Hepatocyte (in vitro differentiated cells): ENCODE results near the gene PRR5. TPM values are rescaled to one million over a fixed set of nuclear protein-coding genes. Genes with fewer than 3 reads are reported as not detected.

Source experiments
- DNase-seq: peaks from one replicate; pipeline ENCODE4 v3.0.0-alpha.2; 2016; ENCODE audit warnings: low spot score
- H2AFZ ChIP-seq: fragments of 200-600 bp; sonication (generic); 2 replicates; pipeline ENCODE4 v1.6.0; 2016; ENCODE audit warnings: antibody characterized with exemption, mild to moderate bottlenecking
- H3K27ac ChIP-seq: fragments of 200-600 bp; sonication (generic); 2 replicates; pipeline ENCODE4 v1.5.1; 2016; ENCODE audit warnings: mild to moderate bottlenecking
- H3K27me3 ChIP-seq: fragments of 200-600 bp; sonication (generic); 2 replicates; pipeline ENCODE4 v1.6.1; 2016
- H3K36me3 ChIP-seq: fragments of 200-600 bp; sonication (generic); replicated peaks from 2 replicates; pipeline ENCODE4 v1.5.1; 2016; ENCODE audit warnings: low read depth; ENCODE audit not compliant: insufficient read depth
- H3K4me1 ChIP-seq: fragments of 200-600 bp; sonication (generic); 2 replicates; pipeline ENCODE4 v1.5.1; 2016; ENCODE audit warnings: mild to moderate bottlenecking, moderate library complexity; ENCODE audit not compliant: insufficient read depth
- H3K4me2 ChIP-seq: fragments of 200-600 bp; sonication (generic); 2 replicates; pipeline ENCODE4 v1.6.0; 2016
- H3K4me3 ChIP-seq: fragments of 200-600 bp; sonication (generic); 2 replicates; pipeline ENCODE4 v1.5.1; 2016; ENCODE audit warnings: mild to moderate bottlenecking
- H3K79me2 ChIP-seq: fragments of 200-600 bp; sonication (generic); 2 replicates; pipeline ENCODE4 v1.6.0; 2017; ENCODE audit warnings: mild to moderate bottlenecking
- H3K9me2 ChIP-seq: fragments of 200-600 bp; sonication (generic); replicated peaks from 2 replicates; pipeline ENCODE4 v1.6.0; 2017; ENCODE audit warnings: mild to moderate bottlenecking; ENCODE audit not compliant: insufficient read depth
- H3K9me3 ChIP-seq: fragments of 200-600 bp; sonication (generic); 2 replicates; pipeline ENCODE4 v1.5.1; 2016; ENCODE audit warnings: low read depth, mild to moderate bottlenecking
- H4K20me1 ChIP-seq: fragments of 200-600 bp; sonication (generic); 2 replicates; pipeline ENCODE4 v1.6.0; 2016; ENCODE audit warnings: mild to moderate bottlenecking; ENCODE audit not compliant: insufficient read depth, poor library complexity, severe bottlenecking
- EZH2 ChIP-seq: fragments of 200-600 bp; sonication (generic); IDR thresholded peaks from 2 replicates; pipeline ENCODE4 v1.6.1; 2016; ENCODE audit warnings: antibody characterized with exemption, mild to moderate bottlenecking, borderline replicate concordance
- EZH2phosphoT487 ChIP-seq: fragments of 200-600 bp; sonication (generic); IDR thresholded peaks from one replicate; pipeline ENCODE4 v1.6.1; 2018; ENCODE audit warnings: antibody characterized with exemption, mild to moderate bottlenecking, low read depth, moderate library complexity; ENCODE audit not compliant: unreplicated experiment, severe bottlenecking
- WGBS: methylation state at CpG from one replicate; pipeline ENCODE4 v1.1.6; 2016; ENCODE audit warnings: low lambda C conversion rate; ENCODE audit errors: missing lambda C conversion rate; 5-methylcytosine and 5-hydroxymethylcytosine counted together
- polyA plus RNA-seq: library from polyadenylated mRNA; unstranded; fragments of >200 nt; fragmentation: Nextera tagmentation; extraction: Ambion mirVana; gene quantifications from 2 replicates; pipeline ENCODE4 v1.2.1, GENCODE V29; 2016
- total RNA-seq: library from RNA; depleted of rRNA; stranded (reverse); fragments of >200 nt; gene quantifications from 2 replicates; pipeline ENCODE4 v1.2.3, GENCODE V29; 2014
- TF ChIP-seq, protein P1 (sequence below): fragments of 200-600 bp; sonication (generic); IDR thresholded peaks from 2 replicates; pipeline ENCODE4 v1.5.1; 2016; ENCODE audit warnings: antibody characterized with exemption, mild to moderate bottlenecking; ENCODE audit not compliant: poor library complexity

The PRR5 gene
- total and polyA plus RNA-seq, 2 experiments from 2014 or later: 44.2 to 84.9 TPM

DNA sequence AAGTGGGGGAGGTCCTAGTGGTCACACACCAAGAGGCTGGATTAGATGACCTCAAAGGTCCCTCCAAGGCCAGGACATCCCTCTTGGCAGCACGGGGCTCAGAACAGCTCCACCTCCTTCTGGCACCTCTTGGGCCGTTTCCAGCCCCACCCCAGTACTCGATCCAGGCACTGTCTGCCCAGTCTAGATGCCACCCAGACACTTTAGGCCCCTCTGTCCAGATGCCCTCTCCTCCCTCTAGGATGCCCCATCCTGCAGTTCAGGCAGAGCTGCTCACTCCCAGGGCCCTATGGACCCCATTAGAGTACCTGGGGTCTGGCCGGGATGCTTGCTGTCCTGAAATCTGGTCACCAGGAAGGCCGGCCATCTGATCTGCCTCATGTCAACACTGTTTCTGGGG, 34.7 kb upstream of the PRR5 start:
- H3K27me3 ChIP-seq: no peaks in the 10 kb centered on the region
- no peaks in the 10 kb centered on the region for H4K20me1 ChIP-seq
- TF ChIP-seq EZH2phosphoT487 (no peak), EZH2 (no peak)
- TF ChIP-seq, protein P1, sequence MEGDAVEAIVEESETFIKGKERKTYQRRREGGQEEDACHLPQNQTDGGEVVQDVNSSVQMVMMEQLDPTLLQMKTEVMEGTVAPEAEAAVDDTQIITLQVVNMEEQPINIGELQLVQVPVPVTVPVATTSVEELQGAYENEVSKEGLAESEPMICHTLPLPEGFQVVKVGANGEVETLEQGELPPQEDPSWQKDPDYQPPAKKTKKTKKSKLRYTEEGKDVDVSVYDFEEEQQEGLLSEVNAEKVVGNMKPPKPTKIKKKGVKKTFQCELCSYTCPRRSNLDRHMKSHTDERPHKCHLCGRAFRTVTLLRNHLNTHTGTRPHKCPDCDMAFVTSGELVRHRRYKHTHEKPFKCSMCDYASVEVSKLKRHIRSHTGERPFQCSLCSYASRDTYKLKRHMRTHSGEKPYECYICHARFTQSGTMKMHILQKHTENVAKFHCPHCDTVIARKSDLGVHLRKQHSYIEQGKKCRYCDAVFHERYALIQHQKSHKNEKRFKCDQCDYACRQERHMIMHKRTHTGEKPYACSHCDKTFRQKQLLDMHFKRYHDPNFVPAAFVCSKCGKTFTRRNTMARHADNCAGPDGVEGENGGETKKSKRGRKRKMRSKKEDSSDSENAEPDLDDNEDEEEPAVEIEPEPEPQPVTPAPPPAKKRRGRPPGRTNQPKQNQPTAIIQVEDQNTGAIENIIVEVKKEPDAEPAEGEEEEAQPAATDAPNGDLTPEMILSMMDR: no peak
- peaks cover 26% of the 10 kb centered on the region for H3K4me1 ChIP-seq
- DNase-seq: no peak
- 61% methylated on average over 5 of the region's 5 CpGs for WGBS
- H3K79me2 ChIP-seq: peaks cover 24% of the 10 kb centered on the region
- no peaks in the 10 kb centered on the region for H3K9me2 ChIP-seq
- H3K9me3 ChIP-seq: no peaks in the 10 kb centered on the region
- peak overlapping the region; percentile 88 for H3K27ac ChIP-seq
- H3K4me2 ChIP-seq: peak overlapping the region; percentile 94
- H3K4me3 ChIP-seq: no peak overlapping the region
- H3K36me3 ChIP-seq: no peaks in the 10 kb centered on the region
- no peak overlapping the region for H2AFZ ChIP-seq

- TF ChIP-seq EZH2phosphoT487 (no peak), EZH2 (no peak)
- TF ChIP-seq, protein P1: no peak
- WGBS: 43% methylated on average over 7 of the region's 8 CpGs
- peak overlapping the region; percentile 52 for H3K4me3 ChIP-seq
- H3K27ac ChIP-seq: peak overlapping the region; percentile 88
- peaks cover 30% of the 10 kb centered on the region for H3K79me2 ChIP-seq
- peaks cover 26% of the 10 kb centered on the region for H3K4me1 ChIP-seq
- H3K36me3 ChIP-seq: no peaks in the 10 kb centered on the region
- H3K9me3 ChIP-seq: no peaks in the 10 kb centered on the region
- DNase-seq: no peak
- peak overlapping the region; percentile 94 for H3K4me2 ChIP-seq
- H4K20me1 ChIP-seq: no peaks in the 10 kb centered on the region
- H3K9me2 ChIP-seq: no peaks in the 10 kb centered on the region
- H3K27me3 ChIP-seq: no peaks in the 10 kb centered on the region
- H2AFZ ChIP-seq: peak overlapping the region; percentile 50
Measured at GRCh38 chr22:44667829-44668189, 34.2 kb upstream of the PRR5 start.

- peak; percentile 69 for DNase-seq
- Histone ChIP-seq H3K9me2 (no peaks in the 10 kb centered on the region), H3K9me3 (no peaks in the 10 kb centered on the region), H3K4me3 (peak overlapping the region; percentile 70), H4K20me1 (no peaks in the 10 kb centered on the region), H3K27ac (peak overlapping the region; percentile 88), H3K36me3 (no peaks in the 10 kb centered on the region), H3K27me3 (no peaks in the 10 kb centered on the region), H3K4me1 (peaks cover 26% of the 10 kb centered on the region), H2AFZ (peak overlapping the region; percentile 50), H3K4me2 (peak overlapping the region; percentile 94), H3K79me2 (peaks cover 35% of the 10 kb centered on the region)
- TF ChIP-seq EZH2 (no peak), EZH2phosphoT487 (no peak)
- TF ChIP-seq, protein P1: no peak
- WGBS: 2% methylated on average over 21 of the region's 87 CpGs
Measured at GRCh38 chr22:44668190-44668885, 33.7 kb upstream of the PRR5 start.
